DND-41 (cell line): ENCODE data around the gene HUS1B.
"Not testable (repeated sequence)": the region's sequence is repeated elsewhere in the genome, so short reads cannot be mapped to it uniquely, and the experiment has no call there.

Experiments used
- ATAC-seq: fragments of 200-7000 bp; cut with Tn5 transposase; 3 replicates; pipeline ENCODE4 v1.9.1; 2021; ENCODE audit warnings: low read depth; ENCODE audit not compliant: insufficient read depth
- DNase-seq: peaks from one replicate; pipeline ENCODE4 v3.0.0-alpha.2; 2020
- H2AFZ ChIP-seq: 2 replicates; pipeline ENCODE4 v1.6.0; 2012; ENCODE audit warnings: low read depth, low read length
- H3K27ac ChIP-seq: 2 replicates; pipeline ENCODE4 v1.5.1; 2012; ENCODE audit warnings: low read length, inconsistent platforms
- H3K27me3 ChIP-seq: fragments of 200-600 bp; sonication (generic); 2 replicates; pipeline ENCODE4 v1.6.0; 2012; ENCODE audit warnings: low read length, mild to moderate bottlenecking, inconsistent platforms; ENCODE audit not compliant: insufficient read depth, poor library complexity
- H3K36me3 ChIP-seq: 2 replicates; pipeline ENCODE4 v1.5.1; 2012; ENCODE audit warnings: low read length, inconsistent platforms; ENCODE audit not compliant: insufficient read depth
- H3K4me1 ChIP-seq: 2 replicates; pipeline ENCODE4 v1.5.1; 2012; ENCODE audit warnings: mild to moderate bottlenecking, low read length; ENCODE audit not compliant: insufficient read depth
- H3K4me2 ChIP-seq: 2 replicates; pipeline ENCODE4 v1.6.0; 2012; ENCODE audit warnings: mild to moderate bottlenecking, moderate library complexity, low read length, inconsistent platforms; ENCODE audit not compliant: insufficient read depth
- H3K4me3 ChIP-seq, 2 experiments: fragments of 200-600 bp in 1 of 2; shearing (Covaris generic) in 1 of 2; 2 replicates each; pipeline ENCODE4 v1.5.1; 2012 to 2016; ENCODE audit warnings: inconsistent platforms in 2 of 2, low read length in 2 of 2, mild to moderate bottlenecking in 2 of 2, low read depth in 1 of 2, moderate library complexity in 1 of 2
- H3K79me2 ChIP-seq: 2 replicates; pipeline ENCODE4 v1.6.0; 2012; ENCODE audit warnings: low read length, inconsistent platforms; ENCODE audit not compliant: insufficient read depth
- H3K9ac ChIP-seq: 2 replicates; pipeline ENCODE4 v1.6.0; 2012; ENCODE audit warnings: low read depth, mild to moderate bottlenecking, inconsistent platforms, low read length, moderate library complexity
- H3K9me3 ChIP-seq: 2 replicates; pipeline ENCODE4 v1.5.1; 2012; ENCODE audit warnings: low read length, moderate library complexity, mild to moderate bottlenecking, inconsistent platforms; ENCODE audit not compliant: insufficient read depth, severe bottlenecking
- H4K20me1 ChIP-seq: 2 replicates; pipeline ENCODE4 v1.6.0; 2012; ENCODE audit warnings: low read length; ENCODE audit not compliant: insufficient read depth
- EZH2 ChIP-seq: IDR thresholded peaks from 3 replicates; pipeline ENCODE4 v1.6.1; 2012; ENCODE audit warnings: borderline replicate concordance, low read depth, mild to moderate bottlenecking, moderate library complexity, low read length, inconsistent platforms; ENCODE audit not compliant: severe bottlenecking
- TF ChIP-seq, protein P1 (sequence below): IDR thresholded peaks from 2 replicates; pipeline ENCODE4 v1.5.1; 2012; ENCODE audit warnings: borderline replicate concordance, low read length, moderate library complexity, mild to moderate bottlenecking; ENCODE audit not compliant: poor library complexity, severe bottlenecking; ENCODE audit errors: extremely low read depth

HUS1B gene

DNA sequence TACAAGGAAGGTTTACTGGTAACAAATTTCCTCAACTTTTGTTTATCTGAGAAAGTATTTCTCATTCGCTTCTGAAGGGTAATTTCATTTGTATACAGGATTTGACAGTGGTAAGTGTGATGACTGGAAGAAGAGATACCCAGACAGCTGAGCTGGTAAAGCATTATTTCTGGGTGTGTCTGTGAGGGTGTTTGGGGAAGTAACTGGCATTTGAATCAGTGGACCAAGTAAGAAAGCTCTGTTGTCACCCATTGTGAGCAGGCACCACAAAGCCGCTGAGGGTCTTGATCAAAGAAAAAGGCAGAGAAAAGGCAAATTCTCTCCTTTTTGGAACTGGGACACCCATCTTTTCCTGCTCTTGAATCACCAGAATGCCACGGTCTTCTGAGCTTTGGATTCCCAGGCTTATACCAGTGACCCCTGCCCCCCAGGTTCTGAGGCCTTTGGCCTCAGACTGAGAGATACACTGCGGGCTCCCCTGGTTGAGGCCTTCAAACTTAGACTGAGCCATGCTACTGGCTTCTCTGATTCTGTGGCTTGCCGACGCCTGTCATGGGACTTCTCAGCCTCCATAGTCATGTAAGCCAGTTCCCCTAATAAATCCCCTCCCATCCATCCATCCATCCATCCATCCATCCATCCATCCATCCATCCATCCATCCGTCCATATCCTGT is 10.5 kb upstream of the HUS1B start:
- no peaks in the 10 kb centered on the region for H3K27me3 ChIP-seq
- no peak for TF ChIP-seq EZH2
- TF ChIP-seq, protein P1, sequence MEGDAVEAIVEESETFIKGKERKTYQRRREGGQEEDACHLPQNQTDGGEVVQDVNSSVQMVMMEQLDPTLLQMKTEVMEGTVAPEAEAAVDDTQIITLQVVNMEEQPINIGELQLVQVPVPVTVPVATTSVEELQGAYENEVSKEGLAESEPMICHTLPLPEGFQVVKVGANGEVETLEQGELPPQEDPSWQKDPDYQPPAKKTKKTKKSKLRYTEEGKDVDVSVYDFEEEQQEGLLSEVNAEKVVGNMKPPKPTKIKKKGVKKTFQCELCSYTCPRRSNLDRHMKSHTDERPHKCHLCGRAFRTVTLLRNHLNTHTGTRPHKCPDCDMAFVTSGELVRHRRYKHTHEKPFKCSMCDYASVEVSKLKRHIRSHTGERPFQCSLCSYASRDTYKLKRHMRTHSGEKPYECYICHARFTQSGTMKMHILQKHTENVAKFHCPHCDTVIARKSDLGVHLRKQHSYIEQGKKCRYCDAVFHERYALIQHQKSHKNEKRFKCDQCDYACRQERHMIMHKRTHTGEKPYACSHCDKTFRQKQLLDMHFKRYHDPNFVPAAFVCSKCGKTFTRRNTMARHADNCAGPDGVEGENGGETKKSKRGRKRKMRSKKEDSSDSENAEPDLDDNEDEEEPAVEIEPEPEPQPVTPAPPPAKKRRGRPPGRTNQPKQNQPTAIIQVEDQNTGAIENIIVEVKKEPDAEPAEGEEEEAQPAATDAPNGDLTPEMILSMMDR: no peak
- no peaks in the 10 kb centered on the region for H3K9me3 ChIP-seq
- H3K36me3 ChIP-seq: no peaks in the 10 kb centered on the region
- DNase-seq (no peak), ATAC-seq (no peak)
- H3K79me2 ChIP-seq: peaks cover 34% of the 10 kb centered on the region
- H3K4me1 ChIP-seq: no peaks in the 10 kb centered on the region
- H3K27ac ChIP-seq: no peak overlapping the region
- no peak overlapping the region for H3K4me2 ChIP-seq
- H4K20me1 ChIP-seq: peaks cover 20% of the 10 kb centered on the region; the same call in 1 of the 2 replicates
- no peak overlapping the region for H3K9ac ChIP-seq
- H2AFZ ChIP-seq: no peak overlapping the region
- H3K4me3 ChIP-seq: no peak overlapping the region

DNA sequence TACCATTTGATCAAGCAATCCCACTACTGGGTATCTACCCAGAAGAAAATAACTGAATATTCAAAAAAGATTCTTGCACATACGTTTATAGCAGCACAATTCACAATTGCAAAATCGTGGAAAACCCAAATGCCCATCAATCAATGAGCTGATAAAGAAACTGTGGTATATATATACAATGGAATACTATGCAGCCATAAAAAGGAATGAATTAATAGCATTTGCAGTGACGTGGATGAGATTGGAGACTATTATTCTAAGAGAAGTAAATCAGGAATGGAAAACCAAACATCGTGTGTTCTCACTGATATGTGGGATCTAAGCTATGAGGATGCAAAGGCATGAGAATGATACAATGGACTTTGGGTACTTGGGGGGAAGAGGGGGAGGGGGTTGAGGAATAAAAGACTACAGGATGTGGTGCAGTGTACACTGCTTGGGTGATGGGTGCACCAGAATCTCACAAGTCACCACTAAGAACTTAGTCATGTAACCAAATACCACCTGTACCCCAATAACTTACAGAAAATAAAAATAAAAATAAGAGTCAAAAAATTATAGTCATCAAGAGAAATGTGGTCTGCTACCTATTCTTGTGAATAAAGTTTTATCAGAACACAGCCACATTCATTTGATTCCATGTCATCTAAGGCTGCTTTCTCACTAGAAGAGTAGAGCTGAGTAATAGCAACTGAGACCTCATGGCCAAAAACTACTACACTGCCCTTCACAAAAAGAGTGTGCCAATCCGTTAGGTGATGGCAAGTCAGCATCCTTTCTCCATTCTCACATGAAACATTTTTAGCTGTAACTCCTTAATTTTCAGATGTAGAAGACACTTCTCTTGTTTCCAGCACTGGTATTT is 8.7 kb upstream of the HUS1B start:
- TF ChIP-seq, protein P1: no peak
- TF ChIP-seq EZH2: no peak

DNA sequence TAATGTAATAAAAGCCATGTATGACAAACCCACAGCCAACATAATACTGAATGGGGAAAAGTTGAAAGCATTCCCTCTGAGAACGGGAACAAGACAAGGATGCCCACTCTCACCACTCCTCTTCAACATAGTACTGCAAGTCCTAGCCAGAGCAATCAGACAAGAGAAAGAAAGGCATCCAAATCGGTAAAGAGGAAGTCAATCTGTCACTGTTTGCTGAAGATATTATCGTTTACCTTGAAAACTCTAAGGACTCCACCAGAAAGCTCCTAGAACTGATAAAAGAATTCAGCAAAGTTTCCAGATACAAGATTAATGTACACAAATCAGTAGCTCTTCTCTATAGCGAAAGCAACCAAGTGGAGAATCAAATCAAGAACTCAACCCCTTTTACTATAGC is 6.9 kb upstream of the HUS1B start:
- not testable (repeated sequence) for H3K27ac ChIP-seq, H3K4me2 ChIP-seq, H3K4me3 ChIP-seq, H3K27me3 ChIP-seq, H3K9ac ChIP-seq, DNase-seq, H3K9me3 ChIP-seq, H3K36me3 ChIP-seq, H2AFZ ChIP-seq, ATAC-seq
- Histone ChIP-seq H4K20me1 (peaks cover 27% of the 10 kb centered on the region), H3K79me2 (peaks cover 34% of the 10 kb centered on the region), H3K4me1 (peaks cover 23% of the 10 kb centered on the region)

More for the DNA sequence above, 8.7 kb upstream of the HUS1B start:
- ATAC-seq (no peak), DNase-seq (no peak)
- H3K9ac ChIP-seq: no peak overlapping the region
- no peak overlapping the region for H3K4me2 ChIP-seq
- peaks cover 31% of the 10 kb centered on the region for H3K79me2 ChIP-seq
- no peaks in the 10 kb centered on the region for H3K36me3 ChIP-seq
- H3K4me3 ChIP-seq: no peak overlapping the region
- no peak overlapping the region for H3K27ac ChIP-seq
- H4K20me1 ChIP-seq: peaks cover 25% of the 10 kb centered on the region; the same call in 1 of the 2 replicates
- H3K9me3 ChIP-seq: no peaks in the 10 kb centered on the region
- H3K27me3 ChIP-seq: no peaks in the 10 kb centered on the region
- peaks cover 7% of the 10 kb centered on the region for H3K4me1 ChIP-seq
- no peak overlapping the region for H2AFZ ChIP-seq
